H9 (cell line): ENCODE measurements around the gene DDA1. TPM values are rescaled to one million over a fixed set of nuclear protein-coding genes. Genes with fewer than 3 reads are reported as not detected.

ENCODE experiments used
- DNase-seq: peaks from one replicate; pipeline ENCODE4 v3.0.0-alpha.2; 2017
- H2AFZ ChIP-seq: one replicate; pipeline ENCODE4 v1.6.1; 2013; ENCODE audit warnings: mild to moderate bottlenecking, low read length, control low read depth, moderate library complexity
- H2AK5ac ChIP-seq: 2 replicates; pipeline ENCODE4 v1.6.1; 2013; ENCODE audit warnings: low read length, control low read depth, mixed read lengths; ENCODE audit not compliant: insufficient read length
- H2BK120ac ChIP-seq: one replicate; pipeline ENCODE4 v1.6.1; 2013; ENCODE audit warnings: low read depth, mild to moderate bottlenecking, low read length, control low read depth, inconsistent platforms; ENCODE audit not compliant: poor library complexity, severe bottlenecking
- H2BK12ac ChIP-seq: 2 replicates; pipeline ENCODE4 v1.6.1; 2013; ENCODE audit warnings: low read length, control low read depth, mixed read lengths, low read depth; ENCODE audit not compliant: insufficient read length
- H2BK15ac ChIP-seq: 2 replicates; pipeline ENCODE4 v1.6.1; 2013; ENCODE audit warnings: low read depth, low read length, control low read depth
- H2BK20ac ChIP-seq: one replicate; pipeline ENCODE4 v1.6.1; 2013; ENCODE audit warnings: low read depth, mild to moderate bottlenecking, low read length, control low read depth, inconsistent platforms; ENCODE audit not compliant: poor library complexity, severe bottlenecking
- H2BK5ac ChIP-seq: 2 replicates; pipeline ENCODE4 v1.6.1; 2013; ENCODE audit warnings: low read length, control low read depth, mixed read lengths; ENCODE audit not compliant: insufficient read length
- H3K14ac ChIP-seq: 2 replicates; pipeline ENCODE4 v1.6.1; 2013; ENCODE audit warnings: low read length, control low read depth; ENCODE audit not compliant: insufficient read depth
- H3K18ac ChIP-seq: 2 replicates; pipeline ENCODE4 v1.6.1; 2013; ENCODE audit warnings: low read depth, mild to moderate bottlenecking, mixed read lengths, low read length, control low read depth; ENCODE audit not compliant: insufficient read length
- H3K23ac ChIP-seq: 2 replicates; pipeline ENCODE4 v1.6.1; 2013; ENCODE audit warnings: low read length, control low read depth, mixed read lengths, low read depth; ENCODE audit not compliant: insufficient read length
- H3K23me2 ChIP-seq: 2 replicates; pipeline ENCODE4 v1.6.1; 2013; ENCODE audit warnings: low read depth, mild to moderate bottlenecking, mixed read lengths, low read length, control low read depth; ENCODE audit not compliant: insufficient read length, poor library complexity, severe bottlenecking
- H3K27ac ChIP-seq: 2 replicates; pipeline ENCODE4 v1.5.1; 2013; ENCODE audit warnings: low read length, control low read depth, mixed read lengths, low read depth; ENCODE audit not compliant: insufficient read length
- H3K27me3 ChIP-seq: 2 replicates; pipeline ENCODE4 v1.6.1; 2013; ENCODE audit warnings: low read length, control low read depth, inconsistent platforms; ENCODE audit not compliant: insufficient read depth
- H3K4ac ChIP-seq: 2 replicates; pipeline ENCODE4 v1.6.1; 2013; ENCODE audit warnings: low read depth, mild to moderate bottlenecking, control low read depth, inconsistent platforms, low read length, moderate library complexity
- H3K4me1 ChIP-seq: 2 replicates; pipeline ENCODE4 v1.6.1; 2013; ENCODE audit warnings: low read length, control low read depth, inconsistent platforms; ENCODE audit not compliant: insufficient read depth
- H3K4me2 ChIP-seq: 2 replicates; pipeline ENCODE4 v1.6.1; 2013; ENCODE audit warnings: low read length, control low read depth, mixed read lengths; ENCODE audit not compliant: insufficient read length, insufficient read depth
- H3K56ac ChIP-seq: 2 replicates; pipeline ENCODE4 v1.6.1; 2013; ENCODE audit warnings: low read depth, mild to moderate bottlenecking, mixed read lengths, low read length, control low read depth; ENCODE audit not compliant: insufficient read length
- H3K79me1 ChIP-seq: 2 replicates; pipeline ENCODE4 v1.6.1; 2013; ENCODE audit warnings: low read depth, mild to moderate bottlenecking, moderate library complexity, low read length, control low read depth, inconsistent platforms; ENCODE audit not compliant: insufficient read depth, poor library complexity, severe bottlenecking
- H3K79me2 ChIP-seq: 2 replicates; pipeline ENCODE4 v1.6.1; 2013; ENCODE audit warnings: low read length, control low read depth, inconsistent platforms; ENCODE audit not compliant: insufficient read depth
- H3K9ac ChIP-seq: 2 replicates; pipeline ENCODE4 v1.6.1; 2013; ENCODE audit warnings: low read length, control low read depth, mixed read lengths; ENCODE audit not compliant: insufficient read length; ENCODE audit errors: extremely low read depth
- H3K9me3 ChIP-seq: one replicate; pipeline ENCODE4 v1.6.1; 2013; ENCODE audit warnings: low read depth, low read length, inconsistent platforms; ENCODE audit not compliant: control insufficient read depth
- H3T11ph ChIP-seq: one replicate; pipeline ENCODE4 v1.6.1; 2013; ENCODE audit warnings: mild to moderate bottlenecking, low read length, control low read depth, inconsistent platforms
- H4K20me1 ChIP-seq: one replicate; pipeline ENCODE4 v1.6.1; 2013; ENCODE audit not compliant: control insufficient read depth, insufficient read length, insufficient read depth
- H4K5ac ChIP-seq: 2 replicates; pipeline ENCODE4 v1.6.1; 2013; ENCODE audit warnings: low read depth, mild to moderate bottlenecking, mixed read lengths, low read length, control low read depth; ENCODE audit not compliant: insufficient read length
- H4K8ac ChIP-seq: replicated peaks from 2 replicates; pipeline ENCODE4 v1.6.1; 2013; ENCODE audit warnings: low read length, control low read depth, mixed read lengths, low read depth; ENCODE audit not compliant: insufficient read length
- H4K91ac ChIP-seq: 2 replicates; pipeline ENCODE4 v1.6.1; 2013; ENCODE audit warnings: low read depth, mild to moderate bottlenecking, moderate library complexity, mixed read lengths, low read length, control low read depth; ENCODE audit not compliant: insufficient read length
- H3K27ac Mint-ChIP-seq, 3 experiments: 2 replicates in 2 of 3; 3 replicates in 1 of 3; pipeline ENCODE4 v1.8.0; 2020 to 2021; ENCODE audit warnings: mixed read lengths in 3 of 3, mild to moderate bottlenecking in 1 of 3, moderate library complexity in 1 of 3
- H3K27me3 Mint-ChIP-seq: 2 replicates; pipeline ENCODE4 v1.8.0; 2021; ENCODE audit warnings: low read depth, mild to moderate bottlenecking, moderate library complexity, mixed read lengths
- H3K36me3 Mint-ChIP-seq, 3 experiments: 2 replicates in 2 of 3; 3 replicates in 1 of 3; pipeline ENCODE4 v1.8.0; 2020 to 2021; ENCODE audit warnings: low read depth in 3 of 3, mixed read lengths in 3 of 3; ENCODE audit not compliant: insufficient read depth in 1 of 3
- H3K4me1 Mint-ChIP-seq, 2 experiments: 2 replicates each; pipeline ENCODE4 v1.8.0; 2020; ENCODE audit warnings: mixed read lengths in 2 of 2
- H3K4me3 Mint-ChIP-seq, 2 experiments: 2 replicates in 1 of 2; 3 replicates in 1 of 2; pipeline ENCODE4 v1.8.0; 2020 to 2021; ENCODE audit warnings: mild to moderate bottlenecking in 2 of 2, mixed read lengths in 2 of 2, moderate library complexity in 1 of 2
- H3K9me3 Mint-ChIP-seq, 2 experiments: 2 replicates in 1 of 2; 3 replicates in 1 of 2; pipeline ENCODE4 v1.8.0; 2020; ENCODE audit warnings: mild to moderate bottlenecking in 2 of 2, mixed read lengths in 2 of 2, moderate library complexity in 1 of 2
- CTCF ChIP-seq: fragments of 200-600 bp; sonication (generic); conservative IDR thresholded peaks from 3 replicates; pipeline ENCODE4 v1.8.0; 2021; ENCODE audit warnings: antibody characterized with exemption, mild to moderate bottlenecking
- WGBS: extraction: QIAGEN DNeasy Blood & Tissue Kit; methylation state at CpG from one replicate; pipeline ENCODE4 v1.1.7; 2013; ENCODE audit warnings: missing lambda C conversion rate, low lambda C conversion rate, mixed read lengths; ENCODE audit not compliant: insufficient read length; ENCODE audit errors: extremely low coverage; 5-methylcytosine and 5-hydroxymethylcytosine counted together
- total RNA-seq: library from RNA; stranded (reverse); gene quantifications from 2 replicates; pipeline ENCODE4 v1.2.1, GENCODE V29; 2021

DDA1 gene
- total RNA-seq, 1 experiment from 2014 or later, result 45.7 TPM

- H3K14ac ChIP-seq, result no peak overlapping the region
- H3T11ph ChIP-seq, result no peak overlapping the region
- no peak overlapping the region for H4K8ac ChIP-seq
- no peaks in the 10 kb centered on the region for H3K79me2 ChIP-seq
- no peak overlapping the region for H2BK12ac ChIP-seq
- no peak overlapping the region for H3K4ac ChIP-seq
- H4K20me1 ChIP-seq, result peaks cover 4% of the 10 kb centered on the region
- H3K9ac ChIP-seq, result no peak overlapping the region
- no peak overlapping the region for H2AK5ac ChIP-seq
- H3K23ac ChIP-seq, result no peak overlapping the region
- no peak for TF ChIP-seq CTCF
- Mint-ChIP-seq H3K27me3 (peaks cover 7% of the 10 kb centered on the region), H3K27ac (no peak overlapping the region), H3K4me3 (no peak overlapping the region), H3K36me3 (peaks cover 44 to 52% (median 50%) of the 10 kb centered on the region in 3 experiments), H3K4me1 (peaks cover 4 to 5% of the 10 kb centered on the region in 2 experiments; a peak in 2 of 4 replicates), H3K9me3 (no peaks in the 10 kb centered on the region; a peak in 1 of 5 replicates)
- H3K9me3 ChIP-seq, result no peaks in the 10 kb centered on the region
- no peak overlapping the region for H3K18ac ChIP-seq
- H3K23me2 ChIP-seq, result peaks cover 7% of the 10 kb centered on the region
- no peak overlapping the region for H2AFZ ChIP-seq
- H3K79me1 ChIP-seq, result no peaks in the 10 kb centered on the region
- H2BK120ac ChIP-seq, result no peak overlapping the region
- H2BK15ac ChIP-seq, result no peak overlapping the region
- H2BK20ac ChIP-seq, result no peak overlapping the region
- no peaks in the 10 kb centered on the region; the same call in 1 of the 2 replicates for H3K27me3 ChIP-seq
- no peak overlapping the region for H3K56ac ChIP-seq
- DNase-seq, result no peak
- no peaks in the 10 kb centered on the region for H3K4me1 ChIP-seq
- no peak overlapping the region for H4K5ac ChIP-seq
- H3K27ac ChIP-seq, result no peak overlapping the region
- H4K91ac ChIP-seq, result no peak overlapping the region
- no peak overlapping the region for H3K4me2 ChIP-seq
- no CpG with 5 or more reads among the region's 3 CpGs for WGBS
- H2BK5ac ChIP-seq, result no peak overlapping the region
Observed at GRCh38 chr19:17279436-17279835, 29.9 kb upstream of the DDA1 start.
